HT1080 (cell line): ENCODE measurements around the gene RIMS3. TPM values are rescaled to one million over a fixed set of nuclear protein-coding genes. Genes with fewer than 3 reads are reported as not detected.

Experiments
- DNase-seq: peaks from one replicate; pipeline ENCODE4 v3.0.0-alpha.2; 2015; ENCODE audit warnings: low read depth
- total RNA-seq: library from RNA; depleted of rRNA; stranded (reverse); fragments of >200 nt; shearing (Covaris generic); gene quantifications from 2 replicates; pipeline ENCODE4 v1.2.3, GENCODE V29; 2014; rRNA removed

RIMS3 gene
- total RNA-seq, 1 experiment from 2014 or later, result 0.23 TPM

DNA sequence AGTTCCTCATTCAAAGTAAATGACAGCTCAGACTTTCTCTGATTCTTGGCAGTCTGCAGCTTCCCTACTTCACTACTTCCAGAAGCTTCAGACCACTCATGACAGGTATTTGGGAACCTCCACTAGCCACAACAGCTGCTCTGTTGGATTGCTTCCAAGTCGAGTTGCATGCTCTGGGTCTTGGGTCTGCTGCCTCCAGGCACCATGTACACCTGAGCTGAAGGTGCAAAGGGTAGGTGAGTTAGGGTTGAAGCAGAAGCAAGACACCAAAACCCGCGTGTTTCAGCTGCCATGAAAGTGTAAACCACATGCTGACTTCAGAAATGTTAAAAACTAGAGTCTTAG, 71.3 kb downstream of the RIMS3 start:
- DNase-seq, result no peak

DNA sequence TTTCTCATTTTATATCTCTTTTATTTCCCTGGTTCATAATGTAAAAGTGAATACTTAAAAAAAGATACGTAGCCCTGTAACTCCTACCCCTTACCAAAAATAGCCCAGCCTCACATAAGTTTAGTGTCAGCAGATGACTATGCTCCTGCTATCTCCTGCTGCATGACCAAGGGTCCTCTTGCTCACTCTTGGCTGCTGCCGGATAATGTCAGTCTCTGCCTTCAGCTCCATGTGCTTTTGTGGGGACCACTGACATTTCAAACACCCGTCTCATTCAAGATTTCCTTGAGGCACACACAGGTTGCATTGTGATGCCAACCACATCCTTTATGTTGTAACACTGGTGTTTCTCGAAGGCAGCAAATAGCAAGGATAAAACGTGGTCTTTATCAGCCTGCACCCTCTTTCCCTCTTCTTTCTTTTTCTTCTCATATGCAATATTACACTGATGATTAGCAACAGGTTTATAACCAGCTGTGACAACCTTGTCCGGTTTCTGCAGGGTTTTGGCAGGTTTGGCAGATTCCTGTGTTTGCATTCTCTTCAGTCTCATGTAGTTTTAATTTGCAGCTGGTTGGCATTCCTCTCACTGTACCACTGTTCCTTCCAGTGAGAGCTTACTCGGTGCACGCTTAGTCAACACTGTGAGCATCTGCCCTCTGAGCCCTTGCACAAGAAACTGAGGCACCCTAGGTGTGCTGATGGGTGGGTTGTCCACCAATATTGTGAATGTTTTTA, 71.9 kb downstream of the RIMS3 start:
- peak; percentile 41 for DNase-seq

DNA sequence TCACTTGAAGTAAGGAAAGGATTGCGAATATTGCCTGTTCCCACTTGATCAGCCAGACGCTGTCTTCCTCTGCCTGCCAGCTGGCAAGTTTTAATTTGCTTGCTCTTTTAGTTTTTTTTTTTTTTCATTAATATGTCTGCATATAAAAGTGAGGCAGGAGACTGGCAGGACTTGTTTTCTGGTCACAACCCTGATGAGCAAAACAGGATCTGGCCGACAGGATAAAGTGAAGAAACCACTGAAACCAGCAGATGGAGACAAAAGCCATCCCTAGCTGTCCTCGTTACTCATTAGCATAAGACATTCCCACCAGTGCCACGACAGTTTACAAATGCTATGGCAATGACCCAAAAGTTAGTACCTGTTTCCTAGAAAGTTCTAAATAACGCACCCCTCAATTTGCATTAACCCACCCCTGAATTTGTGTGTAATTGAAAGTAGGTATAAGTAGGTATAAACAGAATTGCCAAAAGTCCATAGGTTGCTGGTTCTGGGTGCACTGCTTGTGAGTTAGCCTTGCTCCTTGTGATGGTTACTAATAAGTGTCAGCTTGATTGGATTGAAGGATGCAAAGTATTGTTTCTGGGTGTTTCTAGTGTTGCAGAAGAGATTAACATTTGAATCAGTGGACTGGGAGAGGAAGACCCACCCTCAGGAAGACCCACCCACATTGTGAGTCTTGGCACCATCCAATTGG, 73.2 kb downstream of the RIMS3 start:
- DNase-seq, result peak; percentile 40

DNA sequence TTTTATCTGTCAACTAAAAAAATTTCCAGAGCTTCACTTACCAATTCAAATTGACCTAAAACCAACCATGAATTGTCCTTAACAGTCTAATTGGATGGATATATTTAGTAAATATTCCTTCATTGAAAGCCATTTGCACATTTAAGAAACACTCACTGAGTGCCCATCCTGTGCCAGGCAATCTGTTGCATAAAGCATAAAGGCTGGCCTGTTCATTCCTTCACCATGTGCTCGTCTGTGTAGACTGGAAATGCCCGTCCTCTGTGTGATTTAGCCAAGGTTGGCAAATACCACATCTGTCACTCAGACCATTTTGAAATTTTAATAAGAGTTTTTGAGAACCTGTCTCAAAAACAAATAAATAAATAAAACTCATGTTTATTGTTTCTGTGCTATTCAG, 76.9 kb downstream of the RIMS3 start:
- DNase-seq, result no peak

DNA sequence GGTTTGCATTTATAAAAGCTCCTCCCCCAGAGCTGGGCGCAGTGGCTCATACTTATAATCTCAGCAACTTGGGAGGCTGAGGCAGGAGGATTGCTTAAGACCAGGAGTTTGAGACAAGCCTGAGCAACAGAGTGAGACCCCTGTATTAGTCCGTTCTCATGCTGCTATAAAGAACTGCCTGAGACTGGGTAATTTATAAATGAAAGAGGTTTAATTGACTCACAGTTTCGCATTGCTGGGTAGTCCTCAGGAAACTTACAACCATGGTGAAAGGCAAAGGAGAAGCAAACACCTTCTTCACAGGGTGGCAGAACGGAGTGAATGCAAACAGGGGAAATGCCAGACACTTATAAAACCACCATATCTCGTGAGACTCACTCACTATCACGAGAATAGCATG, 81.5 kb downstream of the RIMS3 start:
- no peak for DNase-seq

DNA sequence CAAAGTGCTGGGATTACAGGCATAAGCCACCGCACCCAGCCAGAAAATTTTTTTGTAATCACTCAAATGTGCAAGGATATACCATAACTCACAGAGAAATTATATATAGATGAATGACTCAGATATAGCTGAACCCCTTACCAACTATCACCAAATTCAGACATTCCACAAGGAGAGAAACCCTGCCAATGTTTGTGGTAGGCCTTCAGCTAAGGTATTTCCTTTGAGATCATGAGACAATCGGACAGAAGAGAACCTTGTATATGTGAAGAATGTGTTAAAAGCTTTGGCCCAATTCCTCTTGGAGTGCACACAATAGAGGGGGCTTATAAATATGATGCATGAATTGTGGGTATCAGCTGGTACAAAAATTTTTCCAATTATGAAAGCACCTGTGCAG, 83.4 kb downstream of the RIMS3 start:
- no peak for DNase-seq

DNA sequence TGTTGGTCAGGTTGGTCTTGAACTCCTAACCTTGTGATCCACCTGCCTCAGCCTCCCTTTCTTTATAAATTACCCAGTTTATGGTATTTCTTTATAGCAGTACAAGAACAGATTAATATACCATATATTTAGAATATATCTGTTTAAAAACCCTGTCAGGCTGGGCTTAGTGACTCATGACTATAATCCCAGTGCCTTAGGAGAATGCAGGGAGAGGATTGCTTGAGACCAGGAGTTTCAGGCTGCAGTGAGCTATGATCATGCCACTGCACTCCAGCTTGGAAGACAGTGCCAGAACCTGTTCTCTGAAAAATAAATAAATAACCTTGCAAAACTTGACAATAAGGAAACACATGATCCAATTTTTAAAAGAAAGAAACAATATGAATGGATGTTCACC, 90.1 kb downstream of the RIMS3 start:
- no peak for DNase-seq

DNA sequence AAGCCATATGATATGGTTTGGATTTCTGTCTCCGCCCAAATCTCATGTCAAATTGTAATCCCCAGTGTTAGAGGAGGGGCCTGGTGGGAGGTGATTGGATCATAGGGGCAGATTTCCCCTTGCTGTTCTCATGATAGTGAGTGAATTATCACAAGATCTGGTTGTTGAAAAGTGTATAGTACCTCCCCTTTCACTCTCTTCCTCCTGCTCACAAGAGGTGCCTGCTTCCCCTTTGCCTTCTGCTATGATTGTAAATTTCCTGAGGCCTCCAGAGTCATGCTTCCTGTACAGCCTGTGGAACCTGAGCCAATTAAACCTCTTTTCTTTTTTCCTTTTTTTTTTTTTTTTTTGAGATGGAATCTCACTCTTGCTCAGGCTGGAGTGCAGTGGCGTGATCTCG, 90.7 kb downstream of the RIMS3 start:
- peak; percentile 51 for DNase-seq

Other genes with a start within 250 kb of the RIMS3 start
- 4.0 and 5.0 TPM in 2 replicates for gene ZFP69B, start 215.2 kb downstream of the RIMS3 start, total RNA-seq
- 4.0 and 4.5 TPM in 2 replicates for gene ZFP69, start 188.4 kb downstream of the RIMS3 start, total RNA-seq
- 3.1 and 5.2 TPM in 2 replicates for gene EXO5, start 156.9 kb downstream of the RIMS3 start, total RNA-seq
- gene ZNF684, start 134.0 kb downstream of the RIMS3 start, total RNA-seq, result 5.5 and 5.8 TPM in 2 replicates
- gene NFYC, start 26.0 kb upstream of the RIMS3 start, total RNA-seq, result 35.8 and 54.1 TPM in 2 replicates
- gene KCNQ4, start 118.1 kb upstream of the RIMS3 start, total RNA-seq, result 0.06 TPM in 1 of 2 replicates, not detected in the other
- gene CITED4, start 196.7 kb upstream of the RIMS3 start, total RNA-seq, result 0.90 TPM in 1 of 2 replicates, not detected in the other